Measurements from ENCODE around the gene ASAP2. TPM values are rescaled to one million over a fixed set of nuclear protein-coding genes. Genes with fewer than 3 reads are reported as not detected.

The ASAP2 gene
- total RNA-seq, 1 experiment from 2014 or later = 14.3 TPM

- ATAC-seq (no peak), DNase-seq (ENCODE audit: low spot score) (no peak)
- POLR2A ChIA-PET = no interaction called here
- no peak overlapping the region for H3K4me3 Mint-ChIP-seq
- TF ChIP-seq FOXJ3 (CRISPR knock-in tag; IDR thresholded peaks at IDR 0.05; ENCODE audit: borderline replicate concordance) = no peak
- no peak for TF ChIP-seq FOXK1 (CRISPR knock-in tag; IDR thresholded peaks at IDR 0.05)
- no peak for TF ChIP-seq AR (CRISPR knock-in tag; IDR thresholded peaks at IDR 0.05)
- TF ChIP-seq IRF2 (CRISPR knock-in tag; IDR thresholded peaks at IDR 0.05; ENCODE audit: borderline replicate concordance, low read depth) = no peak
- TF ChIP-seq CDX4 (CRISPR knock-in tag; IDR thresholded peaks at IDR 0.05; ENCODE audit: borderline replicate concordance) = no peak
- TF ChIP-seq ZNF263 (CRISPR knock-in tag; IDR thresholded peaks at IDR 0.05; ENCODE audit: low read depth) = no peak
- TF ChIP-seq E2F4 (CRISPR knock-in tag; IDR thresholded peaks at IDR 0.05; ENCODE audit: borderline replicate concordance, low read depth) = no peak
- no peak for TF ChIP-seq SP1 (CRISPR knock-in tag; conservative IDR thresholded peaks at IDR 0.05)
- TF ChIP-seq ZNF232 (CRISPR knock-in tag; IDR thresholded peaks at IDR 0.05) = no peak
- no peak for TF ChIP-seq NR2C2 (CRISPR knock-in tag; IDR thresholded peaks at IDR 0.05)
- no peaks in the 10 kb centered on the region for H3K27me3 Mint-ChIP-seq (ENCODE audit: low read depth)
- H3K4me1 Mint-ChIP-seq = peaks cover 9% of the 10 kb centered on the region
- CTCF ChIA-PET = no interaction called here
- no peaks in the 10 kb centered on the region for H3K9me3 Mint-ChIP-seq
- H3K27ac Mint-ChIP-seq = no peak overlapping the region; the same call in 1 of the 2 replicates
- no peaks in the 10 kb centered on the region for H3K36me3 Mint-ChIP-seq
These were observed 90.5 kb downstream of the ASAP2 start for GRCh38 chr2:9297156-9297555.

GRCh38 chr2:9297807-9298206, 91.2 kb downstream of the ASAP2 start:
- ChIA-PET POLR2A (no interaction called here), CTCF (no interaction called here)
- ATAC-seq (no peak), DNase-seq (ENCODE audit: low spot score) (no peak)
- Mint-ChIP-seq H3K27ac (no peak overlapping the region), H3K27me3 (ENCODE audit: low read depth) (no peaks in the 10 kb centered on the region), H3K4me3 (no peak overlapping the region), H3K36me3 (no peaks in the 10 kb centered on the region), H3K4me1 (peaks cover 9% of the 10 kb centered on the region), H3K9me3 (no peaks in the 10 kb centered on the region)
- TF ChIP-seq ATF2 (CRISPR knock-in tag; IDR thresholded peaks at IDR 0.05; ENCODE audit: borderline replicate concordance, low read depth) = no peak
- TF ChIP-seq E2F5 (CRISPR knock-in tag; IDR thresholded peaks at IDR 0.05) = no peak
- TF ChIP-seq TCF7 (CRISPR knock-in tag; IDR thresholded peaks at IDR 0.05; ENCODE audit: low read depth) = no peak
- no peak for TF ChIP-seq OVOL2 (CRISPR knock-in tag; IDR thresholded peaks at IDR 0.05; ENCODE audit: borderline replicate concordance)
- no peak for TF ChIP-seq ZNF138 (CRISPR knock-in tag; conservative IDR thresholded peaks at IDR 0.05)

GRCh38 chr2:9298583-9298982, 92.0 kb downstream of the ASAP2 start:
- Mint-ChIP-seq H3K27me3 (ENCODE audit: low read depth) (no peaks in the 10 kb centered on the region), H3K36me3 (no peaks in the 10 kb centered on the region), H3K27ac (no peak overlapping the region), H3K4me1 (peaks cover 9% of the 10 kb centered on the region), H3K4me3 (no peak overlapping the region), H3K9me3 (no peaks in the 10 kb centered on the region)
- ChIA-PET CTCF (no interaction called here), POLR2A (no interaction called here)
- no peak for ATAC-seq
- DNase-seq (ENCODE audit: low spot score) = no peak
- TF ChIP-seq E2F4 (CRISPR knock-in tag; IDR thresholded peaks at IDR 0.05; ENCODE audit: borderline replicate concordance, low read depth) (no peak), ETV6 (CRISPR knock-in tag; IDR thresholded peaks at IDR 0.05) (no peak), CBFB (CRISPR knock-in tag; IDR thresholded peaks at IDR 0.05; ENCODE audit: low read depth) (no peak), STAT6 (CRISPR knock-in tag; conservative IDR thresholded peaks at IDR 0.05; ENCODE audit: low read depth) (no peak), SMAD4 (CRISPR knock-in tag; IDR thresholded peaks at IDR 0.05) (no peak), ESRRA (CRISPR knock-in tag; IDR thresholded peaks at IDR 0.05; ENCODE audit: borderline replicate concordance) (no peak)

All from WTC11 (cell line).